Pancreas (tissue), 10 donors: ENCODE results near the gene BCAP31. TPM values are rescaled to one million over a fixed set of nuclear protein-coding genes. Genes with fewer than 3 reads are reported as not detected.

Experiments
- ATAC-seq, 4 donors: fragments of 200-7000 bp; cut with Tn5 transposase; one replicate each; pipeline versions ENCODE4 v1.8.0 to v1.9.1; 2020; ENCODE audit warnings: mild to moderate bottlenecking in 4 of 4, moderate library complexity in 4 of 4
- DNase-seq, 6 donors: peaks; one replicate each; pipeline ENCODE4 v3.0.0-alpha.2; 2020
- FAIRE-seq: peaks from 2 replicates; lab custom pipeline; 2012; peaks lifted over from hg19 to GRCh38; lab: Jason Lieb, UNC
- H3K27ac ChIP-seq, 4 donors: fragments of 200-600 bp; sonication (generic); 1 replicate in 3 of 4; 2 replicates in 1 of 4; pipeline versions ENCODE4 v1.5.0 to v1.8.0; 2020
- H3K27me3 ChIP-seq, 4 donors: fragments of 200-600 bp; one replicate each; pipeline ENCODE4 v1.8.0; 2021
- H3K36me3 ChIP-seq, 3 donors: fragments of 200-600 bp; sonication (generic) in 1 of 3; one replicate each; pipeline versions ENCODE4 v1.5.0 to v1.8.0; 2020 to 2021
- H3K4me1 ChIP-seq, 3 donors: fragments of 200-600 bp; one replicate each; pipeline ENCODE4 v1.8.0; 2021
- H3K4me3 ChIP-seq, 4 donors: fragments of 200-600 bp; sonication (generic) in 2 of 4; one replicate each; pipeline versions ENCODE4 v1.5.0 to v1.8.0; 2020 to 2021
- H3K9me3 ChIP-seq, 4 donors: fragments of 200-600 bp; one replicate each; pipeline ENCODE4 v1.8.0; 2021
- WGBS, 2 donors: extraction: QIAGEN DNeasy Blood & Tissue Kit; methylation state at CpG; one replicate each; pipeline ENCODE4 v1.1.7; 2013; 5-methylcytosine and 5-hydroxymethylcytosine counted together
- intact Hi-C, 3 donors: fragments of 100-400 bp; cut with DNase I; formaldehyde crosslinking; loops; one replicate each; pipeline versions ENCODE4 v1.11.1 to v1.14.2; 2022
- polyA plus RNA-seq, 2 donors: library from polyadenylated mRNA; stranded (reverse); fragments of 200-250 nt; gene quantifications; one replicate each; pipeline ENCODE4 v1.2.3, GENCODE V29; 2013
- total RNA-seq, 6 donors: library from RNA; stranded (reverse); fragmentation: NEBNext Ultra II Directional in 4 of 6; extraction: Animal tissue kit (Norgen Biotek cat#: 25700) in 4 of 6; gene quantifications; one replicate each; pipeline versions ENCODE4 v1.2.1 to v1.2.4, GENCODE V29; 2021 to 2023
- TF ChIP-seq, protein P1 (sequence below), 4 donors: fragments of 200-600 bp; sonication (generic) in 3 of 4; IDR thresholded peaks; one replicate each; pipeline versions ENCODE4 v1.5.0 to v1.8.0; 2021; ENCODE audit warnings: antibody characterized with exemption in 4 of 4
- donor health status: healthy with polysubstance abuse.
- donor health status: DM: no; HTN: no; CAD: no; lungs with moderate emphysema.
- donor health status: DM: no; HTN: no; CAD: no.
- donor health status: control.
- donor health status: control.
- donor health status: Bipolar disorder and iron deficiency.
- donor health status: DM: yes; HTN: yes; CAD: no.
- donor health status: DM: no; HTN: no; CAD: no.
- donor health status: DM: no; HTN: no; CAD: no.
- donor health status: DM: yes; HTN: yes; CAD: no.

BCAP31 gene
- total and polyA plus RNA-seq, 8 donors: 66.3 to 118 (median 85.6) TPM

DNA sequence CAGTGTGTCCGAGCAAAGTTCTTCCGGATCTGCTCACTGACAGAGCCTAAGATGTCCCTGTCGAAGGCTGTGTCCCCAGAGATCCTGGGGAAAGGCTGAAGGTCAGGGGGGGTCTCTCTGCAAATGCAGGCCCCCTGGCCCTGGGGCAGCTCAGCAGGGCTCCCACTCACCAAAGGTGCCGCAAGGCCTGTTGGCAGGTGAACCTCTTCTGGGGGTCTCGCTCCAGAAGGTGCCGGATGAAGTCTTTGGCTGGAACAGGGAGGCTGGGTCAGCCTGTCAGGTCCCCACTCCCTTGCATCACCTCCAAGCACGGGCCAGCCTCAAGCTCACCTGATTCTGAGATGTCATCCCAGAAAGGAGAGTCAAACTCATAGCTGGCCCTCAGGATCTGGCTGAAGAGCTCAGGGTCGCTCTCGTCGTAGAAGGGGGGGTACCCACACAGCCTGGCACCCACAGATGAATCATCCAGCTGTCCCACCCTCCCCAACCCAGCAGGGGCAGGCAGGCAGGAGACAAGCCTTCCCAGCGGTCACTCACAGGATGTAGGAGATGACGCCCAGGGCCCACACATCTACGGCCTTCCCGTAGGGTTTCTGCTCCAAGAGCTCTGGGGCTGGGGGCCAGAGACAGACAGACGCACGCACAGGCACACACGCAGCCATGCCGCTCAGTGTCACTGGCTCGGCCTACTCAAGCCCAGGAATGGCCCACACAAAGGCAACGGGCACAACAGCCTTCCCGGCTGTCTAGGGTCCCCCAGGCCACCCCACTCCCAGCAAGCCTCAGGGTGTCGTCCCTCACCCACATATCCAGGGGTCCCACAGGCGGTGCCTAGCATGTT is 53.2 kb downstream of the BCAP31 start:
- Histone ChIP-seq H3K27me3 (no peaks in the 10 kb centered on the region), H3K4me1 (no peaks in the 10 kb centered on the region), H3K27ac (no peak overlapping the region), H3K36me3 (no peaks in the 10 kb centered on the region), H3K4me3 (no peak overlapping the region), H3K9me3 (no peaks in the 10 kb centered on the region)
- FAIRE-seq: no peak
- ATAC-seq: no peak
- peak in 2 of 6 donors; percentile 50 to 63 for DNase-seq
- intact Hi-C loops: no loop called here
- TF ChIP-seq, protein P1, sequence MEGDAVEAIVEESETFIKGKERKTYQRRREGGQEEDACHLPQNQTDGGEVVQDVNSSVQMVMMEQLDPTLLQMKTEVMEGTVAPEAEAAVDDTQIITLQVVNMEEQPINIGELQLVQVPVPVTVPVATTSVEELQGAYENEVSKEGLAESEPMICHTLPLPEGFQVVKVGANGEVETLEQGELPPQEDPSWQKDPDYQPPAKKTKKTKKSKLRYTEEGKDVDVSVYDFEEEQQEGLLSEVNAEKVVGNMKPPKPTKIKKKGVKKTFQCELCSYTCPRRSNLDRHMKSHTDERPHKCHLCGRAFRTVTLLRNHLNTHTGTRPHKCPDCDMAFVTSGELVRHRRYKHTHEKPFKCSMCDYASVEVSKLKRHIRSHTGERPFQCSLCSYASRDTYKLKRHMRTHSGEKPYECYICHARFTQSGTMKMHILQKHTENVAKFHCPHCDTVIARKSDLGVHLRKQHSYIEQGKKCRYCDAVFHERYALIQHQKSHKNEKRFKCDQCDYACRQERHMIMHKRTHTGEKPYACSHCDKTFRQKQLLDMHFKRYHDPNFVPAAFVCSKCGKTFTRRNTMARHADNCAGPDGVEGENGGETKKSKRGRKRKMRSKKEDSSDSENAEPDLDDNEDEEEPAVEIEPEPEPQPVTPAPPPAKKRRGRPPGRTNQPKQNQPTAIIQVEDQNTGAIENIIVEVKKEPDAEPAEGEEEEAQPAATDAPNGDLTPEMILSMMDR (IDR thresholded peaks at IDR 0.05): no peak
- 85 to 92% methylated on average over 23 of the region's 23 CpGs for WGBS, 2 donors

DNA sequence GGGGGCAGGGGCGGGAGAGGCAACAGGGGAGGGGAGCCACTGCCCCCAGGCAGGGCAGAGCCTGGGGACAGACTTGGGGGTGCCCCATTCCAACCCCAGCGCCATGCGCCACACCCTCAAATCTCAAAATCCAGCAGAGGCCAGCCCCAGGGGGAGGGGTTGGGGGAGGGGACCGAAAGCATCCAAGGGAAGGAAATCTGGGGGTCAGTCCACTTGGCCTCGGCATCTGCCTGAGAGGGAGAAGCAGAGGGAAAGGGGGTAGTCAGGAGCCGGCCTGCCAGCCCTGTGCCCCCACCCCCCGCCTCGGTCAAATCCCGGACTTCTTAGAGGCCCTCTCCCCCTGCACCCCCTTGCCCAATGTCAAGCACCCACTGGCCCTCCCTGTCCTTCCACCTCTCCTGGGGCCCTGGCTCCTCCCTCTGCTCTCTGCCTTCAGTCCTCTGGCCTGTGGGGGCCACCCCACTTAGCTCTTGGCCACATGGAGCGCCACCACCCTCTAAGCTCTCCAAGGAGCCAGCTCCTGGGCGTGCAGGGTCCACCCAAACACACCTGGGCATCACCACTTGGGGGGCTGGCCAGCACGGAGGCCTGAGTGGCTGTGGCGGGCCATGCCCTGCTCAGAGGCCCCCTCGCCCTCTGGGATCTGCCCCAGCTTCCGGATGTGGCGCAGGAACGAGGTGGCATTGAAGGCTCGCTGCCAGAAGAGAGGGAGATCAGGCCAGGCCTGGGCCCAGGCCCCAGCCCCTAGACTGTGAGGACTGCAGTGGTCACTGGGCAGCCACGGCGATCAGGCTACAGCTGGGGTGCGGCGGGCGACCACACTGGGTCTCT is 54.1 kb downstream of the BCAP31 start:
- no peak overlapping the region for H3K4me3 ChIP-seq
- 74 to 76% methylated on average over 19 to 22 of the region's 23 CpGs for WGBS, 2 donors
- DNase-seq (peak in 2 of 6 donors; percentile 53 to 73), ATAC-seq (no peak), FAIRE-seq (no peak)
- no peaks in the 10 kb centered on the region for H3K4me1 ChIP-seq
- H3K27ac ChIP-seq: no peak overlapping the region
- H3K27me3 ChIP-seq: no peaks in the 10 kb centered on the region
- TF ChIP-seq, protein P1 (IDR thresholded peaks at IDR 0.05): no peak
- intact Hi-C loops: no loop called here
- H3K9me3 ChIP-seq: no peaks in the 10 kb centered on the region
- H3K36me3 ChIP-seq: no peaks in the 10 kb centered on the region

DNA sequence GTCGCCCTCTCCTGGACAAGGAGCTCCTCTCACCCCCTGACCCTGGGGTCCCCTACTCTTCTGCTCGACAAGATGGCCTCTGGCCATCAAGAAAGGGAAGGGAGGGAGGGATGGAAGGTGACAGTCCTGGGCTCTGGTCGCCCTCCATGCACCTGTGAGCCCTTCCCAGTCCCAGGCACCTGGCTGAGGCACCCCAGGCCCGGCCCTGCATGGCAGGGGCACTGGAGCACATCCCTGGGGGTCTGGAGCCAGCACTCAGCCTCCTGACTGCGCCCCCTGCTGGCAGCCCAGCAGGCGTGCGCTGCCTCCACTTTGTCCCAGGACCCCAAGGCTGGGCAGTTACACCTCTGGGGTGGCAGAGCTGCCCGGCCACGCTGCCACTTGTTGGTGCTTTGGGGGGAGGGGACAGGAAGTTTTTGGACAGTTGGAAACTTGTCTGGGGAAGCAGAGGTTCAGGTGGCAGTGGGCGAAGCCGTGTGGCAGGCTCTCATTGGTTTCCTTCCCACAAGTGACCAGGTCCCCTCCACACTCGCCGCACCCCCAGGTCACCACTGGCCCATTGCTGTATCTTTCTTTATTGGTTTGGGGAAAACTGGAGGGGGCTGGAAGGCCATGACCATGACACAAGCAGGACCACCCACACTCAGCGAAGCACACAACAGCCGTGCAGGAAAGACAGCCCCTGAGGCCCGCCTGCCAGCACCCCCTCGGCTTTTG is 54.9 kb downstream of the BCAP31 start:
- H3K27me3 ChIP-seq: no peaks in the 10 kb centered on the region
- no peaks in the 10 kb centered on the region for H3K36me3 ChIP-seq
- DNase-seq (peak in 2 of 6 donors; percentile 70 to 80), FAIRE-seq (no peak), ATAC-seq (peak in 2 of 4 donors; percentile 30 to 34)
- H3K4me1 ChIP-seq: no peaks in the 10 kb centered on the region
- TF ChIP-seq, protein P1 (IDR thresholded peaks at IDR 0.05): peak; percentile 66 to 76 (median 68)
- 51 to 65% methylated on average over 15 to 17 of the region's 17 CpGs for WGBS, 2 donors
- H3K4me3 ChIP-seq: no peak overlapping the region
- intact Hi-C loops: no loop called here
- H3K9me3 ChIP-seq: no peaks in the 10 kb centered on the region
- no peak overlapping the region for H3K27ac ChIP-seq

DNA sequence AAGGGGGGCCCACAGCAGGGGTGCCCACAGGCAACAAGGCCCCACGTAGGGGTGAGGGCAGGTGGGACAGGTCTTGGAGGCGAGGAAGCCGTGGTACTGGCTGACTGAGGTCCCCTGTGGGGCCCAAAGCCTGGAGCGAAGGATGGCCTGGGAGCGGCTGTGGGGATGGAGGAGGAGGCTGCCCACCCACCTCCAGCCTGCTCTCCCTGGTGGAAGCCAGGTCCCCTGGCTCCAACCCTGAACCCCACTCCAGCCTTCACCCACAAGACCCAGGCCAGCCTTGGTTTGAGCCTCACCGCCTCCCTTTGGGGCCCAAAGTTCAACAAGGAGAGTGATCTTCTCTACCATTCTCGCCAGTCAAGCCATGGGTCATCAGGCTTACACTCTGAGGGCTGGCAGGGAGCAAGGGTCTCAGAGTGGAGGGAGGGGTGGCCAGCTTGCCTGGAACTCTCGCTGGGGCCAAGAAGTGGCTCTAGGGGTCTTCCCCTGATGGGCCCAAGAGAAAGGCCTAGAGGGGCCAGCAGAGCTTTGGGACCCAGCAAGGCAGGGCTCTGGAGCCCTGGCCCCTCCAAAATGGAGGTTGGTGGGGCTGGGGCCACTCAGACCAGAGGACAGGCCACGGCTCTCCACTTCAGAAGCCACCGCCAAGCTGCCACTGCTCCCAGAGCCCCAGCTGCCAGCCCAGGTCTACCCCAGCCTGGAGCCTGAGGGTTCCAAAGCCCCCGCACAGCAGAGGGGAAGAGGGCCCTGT is 55.6 kb downstream of the BCAP31 start:
- TF ChIP-seq, protein P1 (IDR thresholded peaks at IDR 0.05): no peak
- 82 to 85% methylated on average over 11 of the region's 11 CpGs for WGBS, 2 donors
- FAIRE-seq (no peak), DNase-seq (peak in 2 of 6 donors; percentile 55 to 63), ATAC-seq (peak in 1 of 4 donors; percentile 6)
- Histone ChIP-seq H3K4me3 (no peak overlapping the region), H3K27ac (no peak overlapping the region), H3K4me1 (no peaks in the 10 kb centered on the region), H3K36me3 (no peaks in the 10 kb centered on the region), H3K9me3 (no peaks in the 10 kb centered on the region), H3K27me3 (peaks cover 0 to under 1% (median 0%) of the 10 kb centered on the region in 4 donors)
- intact Hi-C loops: no loop called here
